Brain microvascular endothelial cell (primary cell): ENCODE results near the gene PPP1R3G.

Experiments used
- DNase-seq: peaks from one replicate; pipeline ENCODE4 v3.0.0-alpha.2; 2020
- H3K27ac ChIP-seq: fragments of 250-450 bp; sonication (Bioruptor Pico); 2 replicates; pipeline ENCODE4 v1.5.1; 2020; ENCODE audit warnings: mild to moderate bottlenecking, moderate library complexity
- H3K27me3 ChIP-seq: fragments of 250-450 bp; sonication (Bioruptor Pico); replicated peaks from 2 replicates; pipeline ENCODE4 v1.5.1; 2020; ENCODE audit warnings: mild to moderate bottlenecking
- H3K36me3 ChIP-seq: fragments of 250-450 bp; sonication (Bioruptor Pico); replicated peaks from 2 replicates; pipeline ENCODE4 v1.5.1; 2020; ENCODE audit warnings: mild to moderate bottlenecking
- H3K4me3 ChIP-seq: 2 replicates; pipeline ENCODE4 v1.5.1; 2011; ENCODE audit warnings: low read depth, mild to moderate bottlenecking, control low read depth, low read length, moderate library complexity
- CTCF ChIP-seq: IDR thresholded peaks from 2 replicates; pipeline ENCODE4 v1.5.1; 2011; ENCODE audit warnings: low read depth, mild to moderate bottlenecking, moderate library complexity, low read length, control low read depth, inconsistent platforms; ENCODE audit errors: missing control alignments
- in situ Hi-C: cut with HindIII; loops from 2 replicates; pipeline ENCODE4 v1.10.0; 2017; ENCODE audit warnings: low sequenced_read_pairs, low pct_ligation_motif_present

The PPP1R3G gene

GRCh38 chr6:5090603-5091002 lies 5.5 kb downstream of the PPP1R3G start:
- TF ChIP-seq CTCF, result peak; percentile 10
- no peak overlapping the region for H3K4me3 ChIP-seq
- DNase-seq, result no peak
- H3K27ac ChIP-seq, result no peak overlapping the region
- no peaks in the 10 kb centered on the region for H3K36me3 ChIP-seq
- in situ Hi-C loops, result no loop called here
- H3K27me3 ChIP-seq, result peaks cover 4% of the 10 kb centered on the region

- H3K27ac ChIP-seq, result no peak overlapping the region
- H3K36me3 ChIP-seq, result no peaks in the 10 kb centered on the region
- TF ChIP-seq CTCF, result no peak
- no peak for DNase-seq
- in situ Hi-C loops, result no loop called here
- peaks cover 1% of the 10 kb centered on the region for H3K27me3 ChIP-seq
- no peak overlapping the region for H3K4me3 ChIP-seq
Measured at GRCh38 chr6:5091210-5092069, 6.3 kb downstream of the PPP1R3G start.

- Histone ChIP-seq H3K36me3 (no peaks in the 10 kb centered on the region), H3K27me3 (no peaks in the 10 kb centered on the region), H3K4me3 (no peak overlapping the region), H3K27ac (no peak overlapping the region)
- DNase-seq, result no peak
- in situ Hi-C loops, result no loop called here
- no peak for TF ChIP-seq CTCF
Measured at GRCh38 chr6:5093231-5094015, 8.3 kb downstream of the PPP1R3G start.

GRCh38 chr6:5094327-5094726 lies 9.2 kb downstream of the PPP1R3G start:
- Histone ChIP-seq H3K27ac (peak overlapping the region; percentile 48), H3K27me3 (no peaks in the 10 kb centered on the region), H3K36me3 (no peaks in the 10 kb centered on the region), H3K4me3 (no peak overlapping the region)
- peak; percentile 86 for DNase-seq
- in situ Hi-C loops, result no loop called here
- TF ChIP-seq CTCF, result no peak

GRCh38 chr6:5095236-5095635 lies 10.1 kb downstream of the PPP1R3G start:
- Histone ChIP-seq H3K27me3 (no peaks in the 10 kb centered on the region), H3K4me3 (no peak overlapping the region), H3K36me3 (no peaks in the 10 kb centered on the region), H3K27ac (peak overlapping the region; percentile 48)
- TF ChIP-seq CTCF, result no peak
- DNase-seq, result peak; percentile 56
- in situ Hi-C loops, result no loop called here
